ENCODE results near the gene DMBX1.

DMBX1 gene

GRCh38 chr1:46483589-46483988, 6.0 kb upstream of the DMBX1 start:
- no peak for DNase-seq (ENCODE audit: low spot score)

- DNase-seq (ENCODE audit: low spot score) = no peak
Observed at GRCh38 chr1:46484783-46485490, 4.7 kb upstream of the DMBX1 start.

GRCh38 chr1:46485564-46486431, 3.8 kb upstream of the DMBX1 start:
- no peak for DNase-seq (ENCODE audit: low spot score)

GRCh38 chr1:46486432-46487015, 3.1 kb upstream of the DMBX1 start:
- no peak for DNase-seq (ENCODE audit: low spot score)

- DNase-seq (ENCODE audit: low spot score) = no peak
Observed at GRCh38 chr1:46487818-46488218, 1.8 kb upstream of the DMBX1 start.

GRCh38 chr1:46488343-46489168, 1.1 kb upstream of the DMBX1 start:
- DNase-seq (ENCODE audit: low spot score) = no peak

- DNase-seq (ENCODE audit: low spot score) = no peak
Observed at GRCh38 chr1:46489169-46489637, 433 bp upstream of the DMBX1 start.

GRCh38 chr1:46490406-46490655, 695 bp downstream of the DMBX1 start:
- DNase-seq (ENCODE audit: low spot score) = no peak

GRCh38 chr1:46490656-46491442, 1.2 kb downstream of the DMBX1 start:
- no peak for DNase-seq (ENCODE audit: low spot score)

GRCh38 chr1:46491443-46492268, 2.0 kb downstream of the DMBX1 start:
- no peak for DNase-seq (ENCODE audit: low spot score)

- DNase-seq (ENCODE audit: low spot score) = no peak
Observed at GRCh38 chr1:46492269-46492853, 2.7 kb downstream of the DMBX1 start.

GRCh38 chr1:46492871-46493270, 3.2 kb downstream of the DMBX1 start:
- DNase-seq (ENCODE audit: low spot score) = no peak

GRCh38 chr1:46493316-46494032, 3.8 kb downstream of the DMBX1 start:
- no peak for DNase-seq (ENCODE audit: low spot score)

- DNase-seq (ENCODE audit: low spot score) = no peak
Observed at GRCh38 chr1:46494910-46495309, 5.3 kb downstream of the DMBX1 start.

- no peak for DNase-seq (ENCODE audit: low spot score)
Observed at GRCh38 chr1:46495778-46496177, 6.1 kb downstream of the DMBX1 start.

- no peak for DNase-seq (ENCODE audit: low spot score)
Observed at GRCh38 chr1:46496505-46496904, 6.9 kb downstream of the DMBX1 start.

- DNase-seq (ENCODE audit: low spot score) = no peak
Observed at GRCh38 chr1:46497020-46497419, 7.4 kb downstream of the DMBX1 start.

GRCh38 chr1:46497665-46498064, 8.0 kb downstream of the DMBX1 start:
- DNase-seq (ENCODE audit: low spot score) = no peak

- no peak for DNase-seq (ENCODE audit: low spot score)
Observed at GRCh38 chr1:46501528-46501927, 11.9 kb downstream of the DMBX1 start.

GRCh38 chr1:46503421-46503820, 13.8 kb downstream of the DMBX1 start:
- DNase-seq (ENCODE audit: low spot score) = no peak

Measured in pons (tissue), 1 donor.